ENCODE results near the gene HDHD3.

GRCh38 chr9:113389451-113389850 is 12.7 kb upstream of the HDHD3 start:
- TF ChIP-seq CTCF (IDR thresholded peaks at IDR 0.05; ENCODE audit: insufficient read depth, low read length) (no peak), POLR2AphosphoS5 (IDR thresholded peaks at IDR 0.05; ENCODE audit: low read depth) (no peak), GABPA (IDR thresholded peaks at IDR 0.05; ENCODE audit: low read depth) (no peak)
- TF ChIP-seq, protein P1, sequence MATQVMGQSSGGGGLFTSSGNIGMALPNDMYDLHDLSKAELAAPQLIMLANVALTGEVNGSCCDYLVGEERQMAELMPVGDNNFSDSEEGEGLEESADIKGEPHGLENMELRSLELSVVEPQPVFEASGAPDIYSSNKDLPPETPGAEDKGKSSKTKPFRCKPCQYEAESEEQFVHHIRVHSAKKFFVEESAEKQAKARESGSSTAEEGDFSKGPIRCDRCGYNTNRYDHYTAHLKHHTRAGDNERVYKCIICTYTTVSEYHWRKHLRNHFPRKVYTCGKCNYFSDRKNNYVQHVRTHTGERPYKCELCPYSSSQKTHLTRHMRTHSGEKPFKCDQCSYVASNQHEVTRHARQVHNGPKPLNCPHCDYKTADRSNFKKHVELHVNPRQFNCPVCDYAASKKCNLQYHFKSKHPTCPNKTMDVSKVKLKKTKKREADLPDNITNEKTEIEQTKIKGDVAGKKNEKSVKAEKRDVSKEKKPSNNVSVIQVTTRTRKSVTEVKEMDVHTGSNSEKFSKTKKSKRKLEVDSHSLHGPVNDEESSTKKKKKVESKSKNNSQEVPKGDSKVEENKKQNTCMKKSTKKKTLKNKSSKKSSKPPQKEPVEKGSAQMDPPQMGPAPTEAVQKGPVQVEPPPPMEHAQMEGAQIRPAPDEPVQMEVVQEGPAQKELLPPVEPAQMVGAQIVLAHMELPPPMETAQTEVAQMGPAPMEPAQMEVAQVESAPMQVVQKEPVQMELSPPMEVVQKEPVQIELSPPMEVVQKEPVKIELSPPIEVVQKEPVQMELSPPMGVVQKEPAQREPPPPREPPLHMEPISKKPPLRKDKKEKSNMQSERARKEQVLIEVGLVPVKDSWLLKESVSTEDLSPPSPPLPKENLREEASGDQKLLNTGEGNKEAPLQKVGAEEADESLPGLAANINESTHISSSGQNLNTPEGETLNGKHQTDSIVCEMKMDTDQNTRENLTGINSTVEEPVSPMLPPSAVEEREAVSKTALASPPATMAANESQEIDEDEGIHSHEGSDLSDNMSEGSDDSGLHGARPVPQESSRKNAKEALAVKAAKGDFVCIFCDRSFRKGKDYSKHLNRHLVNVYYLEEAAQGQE (IDR thresholded peaks at IDR 0.05; ENCODE audit: insufficient replicate concordance, low read depth), result no peak
